Erythroblast (primary cell): ENCODE measurements around the gene RARB.

ENCODE experiments used
- GATA1 ChIP-seq: IDR thresholded peaks from 2 replicates; pipeline ENCODE4 v1.6.1; 2011; ENCODE audit warnings: low read depth, mild to moderate bottlenecking, control low read depth, low read length, moderate library complexity
- POLR2A ChIP-seq: IDR thresholded peaks from 2 replicates; pipeline ENCODE4 v1.6.1; 2011; ENCODE audit warnings: mild to moderate bottlenecking, low read length

DNA sequence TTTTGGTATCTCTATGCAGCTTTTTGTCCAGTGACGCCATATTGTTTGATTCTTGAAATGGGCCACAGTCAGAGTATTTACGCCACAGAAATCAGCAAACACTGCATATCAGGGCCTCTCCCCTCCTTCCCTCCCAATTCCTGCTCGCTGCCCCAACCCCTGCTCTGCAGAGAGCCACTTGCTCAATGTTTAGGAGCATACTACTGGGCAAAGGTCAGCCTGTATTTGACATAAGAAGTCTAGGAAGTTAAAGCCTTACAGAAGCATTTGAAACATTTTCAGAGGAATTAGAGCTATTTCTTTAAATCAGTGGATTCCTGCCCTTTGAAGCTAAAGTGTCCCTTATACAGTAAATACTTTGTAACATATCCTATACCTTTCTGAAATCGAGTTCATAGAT is 17.4 kb upstream of the RARB start:
- TF ChIP-seq POLR2A (no peak), GATA1 (no peak)
